Retinal pigment epithelial cell (primary cell): ENCODE measurements around the gene CKS2.
"Not testable (repeated sequence)": the region's sequence is repeated elsewhere in the genome, so short reads cannot be mapped to it uniquely, and the experiment has no call there.

Experiments used
- DNase-seq: peaks from one replicate; pipeline ENCODE4 v3.0.0-alpha.2; 2010; ENCODE audit warnings: low read depth
- H3K4me3 ChIP-seq: 2 replicates; pipeline ENCODE4 v1.5.1; 2011; ENCODE audit warnings: mild to moderate bottlenecking, low read length, control low read depth, moderate library complexity
- TF ChIP-seq, protein P1 (sequence below): conservative IDR thresholded peaks from 2 replicates; pipeline ENCODE4 v1.5.1; 2011; ENCODE audit warnings: low read depth, low read length, control low read depth, inconsistent platforms

The CKS2 gene

DNA sequence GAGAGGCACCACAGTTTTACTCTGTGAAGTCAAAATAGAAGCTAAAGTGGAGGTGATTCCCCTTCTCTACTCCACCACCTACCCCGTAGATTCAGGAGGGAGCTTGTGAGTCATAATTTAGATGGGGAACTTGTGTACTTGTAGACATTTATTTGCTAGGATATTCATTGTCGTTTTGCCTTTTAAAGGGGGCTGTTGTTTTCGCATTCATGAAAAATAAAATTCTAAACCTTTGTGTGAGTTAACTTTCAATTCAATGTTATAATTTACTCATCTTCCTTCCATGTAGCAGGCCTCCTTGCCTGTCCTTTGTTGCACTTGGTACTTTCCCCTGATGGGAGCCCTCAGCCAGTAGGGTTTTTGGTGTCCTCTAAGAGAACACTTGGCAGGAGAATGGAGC lies 29.3 kb downstream of the CKS2 start:
- no peak for DNase-seq
- TF ChIP-seq, protein P1, sequence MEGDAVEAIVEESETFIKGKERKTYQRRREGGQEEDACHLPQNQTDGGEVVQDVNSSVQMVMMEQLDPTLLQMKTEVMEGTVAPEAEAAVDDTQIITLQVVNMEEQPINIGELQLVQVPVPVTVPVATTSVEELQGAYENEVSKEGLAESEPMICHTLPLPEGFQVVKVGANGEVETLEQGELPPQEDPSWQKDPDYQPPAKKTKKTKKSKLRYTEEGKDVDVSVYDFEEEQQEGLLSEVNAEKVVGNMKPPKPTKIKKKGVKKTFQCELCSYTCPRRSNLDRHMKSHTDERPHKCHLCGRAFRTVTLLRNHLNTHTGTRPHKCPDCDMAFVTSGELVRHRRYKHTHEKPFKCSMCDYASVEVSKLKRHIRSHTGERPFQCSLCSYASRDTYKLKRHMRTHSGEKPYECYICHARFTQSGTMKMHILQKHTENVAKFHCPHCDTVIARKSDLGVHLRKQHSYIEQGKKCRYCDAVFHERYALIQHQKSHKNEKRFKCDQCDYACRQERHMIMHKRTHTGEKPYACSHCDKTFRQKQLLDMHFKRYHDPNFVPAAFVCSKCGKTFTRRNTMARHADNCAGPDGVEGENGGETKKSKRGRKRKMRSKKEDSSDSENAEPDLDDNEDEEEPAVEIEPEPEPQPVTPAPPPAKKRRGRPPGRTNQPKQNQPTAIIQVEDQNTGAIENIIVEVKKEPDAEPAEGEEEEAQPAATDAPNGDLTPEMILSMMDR: no peak
- H3K4me3 ChIP-seq: no peak overlapping the region

DNA sequence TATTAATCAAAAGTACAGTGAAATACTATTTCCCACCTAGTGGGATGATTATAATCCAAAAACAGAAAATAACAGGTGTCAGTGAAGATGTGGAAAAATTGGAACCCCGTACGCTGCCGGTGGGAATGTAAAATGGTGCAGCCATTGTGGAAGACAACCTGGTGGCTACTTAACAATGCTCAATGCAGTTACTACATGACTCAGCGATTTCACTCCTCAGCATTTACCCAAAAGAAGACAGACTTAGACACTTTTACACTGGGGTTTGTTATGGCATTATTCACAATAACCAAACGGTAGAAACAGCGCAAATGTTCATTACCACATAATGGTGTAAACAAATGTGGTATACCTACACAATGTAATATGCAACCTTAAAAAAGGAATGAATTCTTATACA lies 31.2 kb downstream of the CKS2 start:
- H3K4me3 ChIP-seq: no peak overlapping the region
- TF ChIP-seq, protein P1: no peak
- no peak for DNase-seq

DNA sequence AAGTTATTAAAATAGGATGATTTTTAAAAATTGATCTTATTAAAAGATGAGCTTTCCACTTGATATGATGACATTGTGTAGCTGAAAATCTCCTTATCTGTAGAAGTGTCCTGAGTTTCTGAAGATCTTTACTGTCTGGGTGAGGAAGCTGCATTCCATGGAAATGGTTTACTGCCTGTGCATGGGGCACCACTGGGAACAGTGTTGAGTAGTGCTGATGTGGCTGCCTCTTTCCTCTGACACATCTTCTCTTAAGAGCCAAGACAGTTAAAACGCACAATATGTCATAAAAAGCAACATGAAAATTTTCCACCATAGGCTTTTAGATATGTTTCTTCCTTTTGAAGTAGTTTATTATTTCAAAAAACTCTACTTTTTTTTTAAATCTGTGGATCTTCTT lies 32.0 kb downstream of the CKS2 start:
- TF ChIP-seq, protein P1: no peak
- no peak for DNase-seq
- H3K4me3 ChIP-seq: no peak overlapping the region

DNA sequence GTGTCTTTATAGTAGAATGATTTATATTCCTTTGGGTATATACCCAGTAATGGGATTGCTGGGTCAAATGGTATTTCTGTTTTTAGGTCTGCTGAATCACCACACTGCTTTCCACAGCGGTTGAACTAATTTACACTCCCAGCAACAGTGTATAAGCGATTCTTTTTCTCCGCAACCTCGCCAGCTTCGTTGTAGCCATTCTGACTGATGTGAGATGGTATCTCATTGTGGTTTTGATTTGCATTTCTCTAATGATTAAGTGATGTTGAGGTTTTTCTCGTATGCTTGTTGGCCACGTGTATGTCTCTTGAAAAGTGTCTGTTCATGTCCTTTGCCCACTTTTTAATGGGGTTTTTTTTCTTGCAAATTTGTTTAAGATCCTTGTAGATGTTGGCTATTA lies 32.8 kb downstream of the CKS2 start:
- H3K4me3 ChIP-seq, DNase-seq: not testable (repeated sequence)

DNA sequence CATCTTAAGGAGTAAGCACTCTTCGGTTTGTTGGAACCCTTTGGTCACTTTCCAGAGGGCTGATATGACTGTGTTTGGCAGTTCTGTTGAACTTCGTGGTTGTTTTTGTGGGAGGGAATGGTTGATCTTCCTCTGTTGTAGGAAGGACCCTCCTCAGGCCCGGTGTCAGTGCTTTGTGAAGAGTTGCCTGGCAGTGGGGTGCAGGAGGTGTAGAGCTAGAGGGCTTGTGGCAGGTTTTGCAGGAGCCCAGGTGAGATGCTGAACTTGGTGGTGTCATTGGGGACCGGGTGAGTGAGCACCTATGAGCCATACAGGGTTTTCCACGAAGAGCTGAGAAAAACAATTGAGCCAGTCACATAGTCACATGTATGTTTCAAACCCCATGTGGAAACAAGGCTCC lies 34.5 kb downstream of the CKS2 start:
- no peak overlapping the region for H3K4me3 ChIP-seq
- DNase-seq: no peak
- TF ChIP-seq, protein P1: no peak

DNA sequence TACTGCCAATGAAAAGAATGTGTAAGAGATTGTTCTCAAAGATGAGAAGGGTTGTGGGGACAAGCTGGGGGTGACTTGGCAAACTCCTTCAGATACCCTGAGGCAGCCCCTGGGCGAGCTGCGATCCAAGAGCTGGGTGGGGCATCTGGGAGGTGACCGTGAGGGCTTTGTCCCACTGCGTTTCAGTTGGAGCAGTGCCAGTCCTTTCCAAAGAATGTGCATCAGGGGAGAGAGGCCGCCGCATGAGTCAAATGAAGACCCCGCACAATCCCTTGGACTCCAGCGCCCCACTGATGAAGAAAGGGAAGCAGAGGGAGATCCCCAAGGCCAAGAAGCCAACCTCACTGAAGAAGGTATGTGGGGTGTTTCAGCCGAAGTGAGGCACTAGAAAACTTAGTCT lies 35.7 kb downstream of the CKS2 start:
- no peak overlapping the region for H3K4me3 ChIP-seq
- TF ChIP-seq, protein P1: no peak
- no peak for DNase-seq

DNA sequence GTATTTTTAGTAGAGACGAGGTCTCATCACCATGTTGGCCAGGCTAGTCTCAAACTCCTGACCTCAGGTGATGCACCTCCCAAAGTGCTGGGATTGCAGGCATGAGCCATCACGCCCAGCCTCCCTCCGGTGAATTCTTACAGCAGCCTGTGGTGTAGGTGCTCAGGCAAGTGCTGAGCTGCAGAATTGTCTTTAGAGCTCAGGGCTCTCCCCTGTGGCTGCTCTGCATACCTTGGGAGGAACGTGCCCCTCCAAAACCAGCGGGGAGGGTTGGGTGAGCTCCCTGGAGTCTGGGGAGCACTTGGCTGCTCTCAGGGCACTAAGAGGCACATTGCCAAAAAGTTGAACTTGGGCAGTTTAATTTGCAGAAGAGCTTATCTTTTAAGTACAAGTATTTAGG lies 36.7 kb downstream of the CKS2 start:
- no peak overlapping the region for H3K4me3 ChIP-seq
- DNase-seq: no peak
- TF ChIP-seq, protein P1: no peak

DNA sequence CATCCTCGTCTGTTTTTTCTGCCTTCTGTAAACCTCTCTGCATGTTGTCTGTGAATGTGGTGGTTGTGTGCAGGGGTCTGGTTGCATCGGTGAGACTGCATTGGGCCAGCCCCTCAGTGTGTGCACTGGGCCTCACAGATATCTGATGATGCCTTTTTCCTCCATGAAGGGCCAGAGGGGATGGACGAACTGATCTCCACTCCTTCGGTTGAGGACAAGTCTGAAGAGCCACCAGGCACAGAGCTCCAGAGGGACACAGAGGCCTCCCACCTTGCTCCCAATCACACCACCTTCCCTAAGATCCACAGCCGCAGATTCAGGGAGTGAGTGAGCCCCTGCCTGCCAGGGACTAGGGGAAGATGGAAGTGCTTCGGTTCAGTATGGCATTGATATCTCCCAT lies 38.6 kb downstream of the CKS2 start:
- H3K4me3 ChIP-seq: no peak overlapping the region
- TF ChIP-seq, protein P1: no peak

More for the DNA sequence above, 38.6 kb downstream of the CKS2 start:
- no peak for DNase-seq
